K562 (cell line): ENCODE results near the gene BIK. TPM values are rescaled to one million over a fixed set of nuclear protein-coding genes. Genes with fewer than 3 reads are reported as not detected.

Source experiments
- ATAC-seq: fragments of 200-7000 bp; cut with Tn5 transposase; 3 replicates; pipeline ENCODE4 v1.9.1; 2020; ENCODE audit warnings: moderate library complexity
- BruUV-seq: library from RNA; stranded (reverse); fragments of 400-500 nt; replicated peaks from 2 replicates; lab custom pipeline; 2021; lab: Mats Ljungman, UMichigan
- CTCF ChIA-PET: fragments of 300-600 bp; formaldehyde crosslinking; extraction: SDS; loops from one replicate; lab custom pipeline; 2021; ENCODE audit warnings: low intra/inter-chr PET ratio; lab: Yijun Ruan, JAX
- POLR2A ChIA-PET: fragments of 300-600, 350-650 bp; sonication (Branson Sonifier 250); formaldehyde crosslinking; extraction: SDS; loops from one replicate; lab custom pipeline; 2021; ENCODE audit warnings: antibody characterized with exemption, inconsistent platforms; lab: Yijun Ruan, JAX
- DNase-seq, 4 experiments: peaks; one replicate each; pipeline versions ENCODE4 v3.0.0 to v3.0.0-alpha.2; 2011 to 2018; ENCODE audit warnings: low spot score in 3 of 4, mixed read lengths in 3 of 4; ENCODE audit errors: extremely low read depth in 1 of 4
- FAIRE-seq: peaks from 2 replicates; lab custom pipeline; 2011; peaks lifted over from hg19 to GRCh38; lab: Jason Lieb, UNC
- H2AFZ ChIP-seq: 2 replicates; pipeline ENCODE4 v1.6.0; 2011; ENCODE audit warnings: low read depth, low read length, control low read depth, inconsistent platforms
- H3K27ac ChIP-seq: fragments of 200-600 bp; 3 replicates; pipeline ENCODE4 v1.8.0; 2011; ENCODE audit warnings: low read depth, mild to moderate bottlenecking, control low read depth, inconsistent platforms, low read length, moderate library complexity, mixed read lengths; ENCODE audit errors: extremely low read depth
- H3K27me3 ChIP-seq, 2 experiments: fragments of 300-600 bp in 1 of 2; 2 replicates in 1 of 2; 3 replicates in 1 of 2; pipeline versions ENCODE4 v1.6.0 to v1.8.0; 2011; ENCODE audit warnings: inconsistent platforms in 2 of 2, low read length in 2 of 2, mild to moderate bottlenecking in 1 of 2, mixed read lengths in 1 of 2, moderate library complexity in 1 of 2; ENCODE audit not compliant: control insufficient read depth in 2 of 2, insufficient read depth in 2 of 2
- H3K36me3 ChIP-seq: fragments of 300-600 bp; 3 replicates; pipeline ENCODE4 v1.8.0; 2011; ENCODE audit warnings: mild to moderate bottlenecking, low read length, inconsistent platforms; ENCODE audit not compliant: control insufficient read depth, insufficient read depth
- H3K4me1 ChIP-seq, 2 experiments: fragments of 200-600 bp in 1 of 2; replicated peaks in 1 of 2; 2 replicates in 1 of 2; 3 replicates in 1 of 2; pipeline versions ENCODE4 v1.5.1 to v1.8.0; 2011; ENCODE audit warnings: inconsistent platforms in 2 of 2, low read length in 2 of 2, mild to moderate bottlenecking in 1 of 2, mixed read lengths in 1 of 2, moderate library complexity in 1 of 2; ENCODE audit not compliant: control insufficient read depth in 2 of 2, insufficient read depth in 2 of 2
- H3K4me2 ChIP-seq: 2 replicates; pipeline ENCODE4 v1.6.1; 2011; ENCODE audit warnings: low read length, control low read depth, inconsistent platforms, mixed read lengths; ENCODE audit not compliant: insufficient read depth
- H3K4me3 ChIP-seq: fragments of 200-600 bp; sonication (generic), shearing (Covaris generic); 2 replicates; pipeline ENCODE4 v1.5.1; 2016; ENCODE audit warnings: control low read depth, inconsistent platforms
- H3K79me2 ChIP-seq: fragments of 200-600 bp; 3 replicates; pipeline ENCODE4 v1.8.0; 2011; ENCODE audit warnings: low read length, inconsistent platforms; ENCODE audit not compliant: control insufficient read depth, insufficient read depth
- H3K9ac ChIP-seq, 2 experiments: 2 replicates each; pipeline versions ENCODE4 v1.6.0 to v1.6.1; 2011; ENCODE audit warnings: low read depth in 2 of 2, low read length in 2 of 2, control low read depth in 1 of 2, inconsistent platforms in 1 of 2, mild to moderate bottlenecking in 1 of 2, mixed read lengths in 1 of 2; ENCODE audit not compliant: insufficient read depth in 1 of 2
- H3K9me1 ChIP-seq: one replicate; pipeline ENCODE4 v1.6.0; 2011; ENCODE audit warnings: inconsistent platforms, mild to moderate bottlenecking, low read length, moderate library complexity; ENCODE audit not compliant: control insufficient read depth, insufficient read depth
- H3K9me3 ChIP-seq: replicated peaks from 2 replicates; pipeline ENCODE4 v1.5.1; 2011; ENCODE audit warnings: low read depth, low read length, inconsistent platforms; ENCODE audit not compliant: control insufficient read depth, insufficient read depth
- H4K20me1 ChIP-seq: replicated peaks from 2 replicates; pipeline ENCODE4 v1.6.1; 2011; ENCODE audit warnings: low read length, inconsistent platforms, mixed read lengths; ENCODE audit not compliant: control insufficient read depth, insufficient read depth
- CREBBP ChIP-seq: IDR thresholded peaks from one replicate; pipeline ENCODE4 v1.6.1; 2012; ENCODE audit warnings: low read depth, mild to moderate bottlenecking, control low read depth, inconsistent platforms, low read length
- ETV6 ChIP-seq, 3 experiments: fragments of 150-350 bp in 1 of 3; sonication (generic) in 1 of 3; formaldehyde crosslinking in 1 of 3; IDR thresholded peaks; 2 replicates each; pipeline versions ENCODE4 v1.6.1 to v1.8.0; 2014 to 2022; ENCODE audit warnings: borderline replicate concordance in 2 of 3, low read depth in 2 of 3, antibody characterized with exemption in 1 of 3, low read length in 1 of 3, mild to moderate bottlenecking in 1 of 3, missing genetic modification reagents in 1 of 3
- POLR2G ChIP-seq: fragments of 200-400 bp; formaldehyde crosslinking; IDR thresholded peaks from 2 replicates; pipeline ENCODE4 v1.6.1; 2017; ENCODE audit warnings: low read depth, mild to moderate bottlenecking, antibody characterized with exemption, low read length, moderate library complexity
- SLC30A9 ChIP-seq: fragments of 250-450 bp; sonication (Bioruptor Pico); IDR thresholded peaks from 2 replicates; pipeline ENCODE4 v1.8.0; 2022; ENCODE audit warnings: mild to moderate bottlenecking, moderate library complexity
- STAT5A ChIP-seq: IDR thresholded peaks from 2 replicates; pipeline ENCODE4 v1.6.1; 2012; ENCODE audit warnings: low read length, inconsistent platforms, borderline replicate concordance
- TCF15 ChIP-seq: fragments of 250-450 bp; sonication (Bioruptor Pico); IDR thresholded peaks from 2 replicates; pipeline ENCODE4 v1.8.0; 2022; ENCODE audit warnings: moderate library complexity, mild to moderate bottlenecking, inconsistent platforms
- TCFL5 ChIP-seq: fragments of 250-450 bp; sonication (Bioruptor Pico); conservative IDR thresholded peaks from 2 replicates; pipeline ENCODE4 v1.6.1; 2021; ENCODE audit warnings: mild to moderate bottlenecking, moderate library complexity, matching md5 sums
- ZNF174 ChIP-seq: fragments of 250-450 bp; sonication (Bioruptor Pico); IDR thresholded peaks from 2 replicates; pipeline ENCODE4 v1.4.0; 2020; ENCODE audit warnings: mild to moderate bottlenecking
- ZNF277 ChIP-seq: fragments of 250-450 bp; sonication (Bioruptor Pico); IDR thresholded peaks from 2 replicates; pipeline ENCODE4 v1.8.0; 2022; ENCODE audit warnings: inconsistent platforms, mild to moderate bottlenecking, moderate library complexity, borderline replicate concordance
- ZNF449 ChIP-seq: fragments of 250-450 bp; sonication (Bioruptor Pico); IDR thresholded peaks from 2 replicates; pipeline ENCODE4 v1.8.0; 2022; ENCODE audit warnings: moderate library complexity, mild to moderate bottlenecking, inconsistent platforms
- ZNF507 ChIP-seq: conservative IDR thresholded peaks from 2 replicates; pipeline ENCODE4 v1.6.1; 2017; ENCODE audit warnings: missing genetic modification characterization, missing compliant biosample characterization
- WGBS: fragments of 100-300 bp; shearing (Covaris generic); methylation state at CpG from one replicate; pipeline ENCODE4 v1.1.6; 2016; ENCODE audit warnings: low coverage, mixed read lengths; ENCODE audit not compliant: insufficient coverage; ENCODE audit errors: missing lambda C conversion rate; 5-methylcytosine and 5-hydroxymethylcytosine counted together
- in situ Hi-C: fragments of 300-500 bp; cut with MboI; formaldehyde crosslinking; loops from 4 replicates; pipeline ENCODE4 v1.15.0; 2018; ENCODE audit warnings: inconsistent platforms, mixed read lengths
- intact Hi-C: fragments of 100-400 bp; cut with micrococcal nuclease; formaldehyde crosslinking; loops from 2 replicates; pipeline ENCODE4 v1.14.2; 2022
- polyA plus RNA-seq, 8 experiments: library from polyadenylated mRNA; depleted of rRNA in 4 of 8; stranded (reverse) in 5 of 8; unstranded in 3 of 8; fragments of >200 nt; fragmentation: Nextera tagmentation in 2 of 8; fragmentation: Illumina TruSeq in 1 of 8; extraction: Ambion mirVana in 2 of 8; extraction: Trizol in 1 of 8; gene quantifications; 2 replicates each; pipeline versions ENCODE4 v1.2.1 to v1.2.3, GENCODE V29; 2011 to 2014; ENCODE audit warnings: inconsistent platforms in 1 of 8, missing spikeins in 1 of 8
- total RNA-seq, 7 experiments: library from RNA; depleted of rRNA in 6 of 7; stranded (reverse); fragments of >200 nt in 6 of 7; fragmentation: Illumina TruSeq in 2 of 7; extraction: Trizol in 2 of 7; gene quantifications; 2 replicates each; pipeline versions ENCODE4 v1.2.1 to v1.2.3, GENCODE V29; 2011 to 2021; ENCODE audit warnings: low replicate concordance in 1 of 7
- TF ChIP-seq, protein P1 (sequence below): fragments of 250-450 bp; sonication (Bioruptor Pico); IDR thresholded peaks from 2 replicates; pipeline ENCODE4 v1.9.0; 2021; ENCODE audit warnings: mild to moderate bottlenecking

Gene BIK
- total and polyA plus RNA-seq, 9 of the 15 experiments (the other 6 are each of a cell fraction or from before 2014, with no cell fraction given) = 0.08 to 0.23 (median 0.18) TPM; not detected in 4

GRCh38 chr22:43176090-43176489, 65.5 kb downstream of the BIK start:
- Histone ChIP-seq H3K9ac (no peak overlapping the region), H3K9me1 (no peaks in the 10 kb centered on the region), H3K79me2 (peaks cover 6% of the 10 kb centered on the region), H3K9me3 (0 out of 2 replicates have a peak, but pooled peaks cover 2% of the 10 kb centered on the region), H3K4me3 (no peak overlapping the region), H4K20me1 (no peaks in the 10 kb centered on the region), H3K36me3 (peaks cover 86% of the 10 kb centered on the region), H3K27me3 (no peaks in the 10 kb centered on the region), H3K4me1 (peaks cover 0 to 25% of the 10 kb centered on the region in 2 experiments; a peak in 2 of 5 replicates), H3K4me2 (no peak overlapping the region), H3K27ac (no peak overlapping the region), H2AFZ (no peak overlapping the region)
- ChIA-PET CTCF (no interaction called here), POLR2A (no interaction called here)
- no peak for DNase-seq
- ATAC-seq = no peak
- no TSS peak for BruUV-seq
- 100% methylated on average over 3 of the region's 15 CpGs for WGBS
- TF ChIP-seq POLR2G (peak; percentile 10; the same call in 1 of the 2 replicates), ZNF277 (CRISPR knock-in tag) (no peak)
- FAIRE-seq = no peak
- intact Hi-C loops (no loop called here), in situ Hi-C loops (no loop called here)

DNA sequence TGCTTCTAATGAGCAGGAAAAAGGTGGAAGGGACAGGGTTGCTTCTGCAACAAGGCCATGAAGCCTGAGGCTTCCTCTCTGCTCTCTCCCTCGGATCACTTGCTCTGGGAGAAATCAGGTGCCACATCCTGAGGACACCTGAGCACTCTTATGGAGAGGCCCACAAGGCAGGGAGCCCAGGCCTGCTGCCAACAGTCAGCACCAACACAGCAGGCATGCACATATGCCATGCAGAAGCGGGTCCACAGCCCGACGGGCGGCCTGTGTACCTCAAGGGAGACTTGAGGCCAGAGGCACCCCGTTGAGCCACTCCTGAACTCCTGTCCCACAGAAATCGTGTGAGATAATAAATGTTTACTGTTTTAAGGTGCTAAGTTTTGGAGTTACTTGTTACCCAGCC, 66.9 kb downstream of the BIK start:
- TF ChIP-seq TCF15 (CRISPR knock-in tag) = no peak
- no peak for TF ChIP-seq SLC30A9 (CRISPR knock-in tag)
- TF ChIP-seq ZNF507 (tag) = no peak
- TF ChIP-seq CREBBP = no peak
- TF ChIP-seq, protein P1, sequence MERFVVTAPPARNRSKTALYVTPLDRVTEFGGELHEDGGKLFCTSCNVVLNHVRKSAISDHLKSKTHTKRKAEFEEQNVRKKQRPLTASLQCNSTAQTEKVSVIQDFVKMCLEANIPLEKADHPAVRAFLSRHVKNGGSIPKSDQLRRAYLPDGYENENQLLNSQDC = no peak
- TF ChIP-seq ETV6 (IDR thresholded peaks at IDR 0.05; ENCODE audit: borderline replicate concordance in 1 of 2, low read depth in 2 of 2, low read length in 1 of 2) = no peak
- TF ChIP-seq ETV6 (CRISPR knock-in tag; IDR thresholded peaks at IDR 0.05; ENCODE audit: borderline replicate concordance) = no peak
- no peak for TF ChIP-seq TCFL5 (CRISPR knock-in tag)
- no peak for TF ChIP-seq STAT5A
- TF ChIP-seq ZNF174 (CRISPR knock-in tag) = no peak
- no peak for TF ChIP-seq ZNF449 (CRISPR knock-in tag)
- TF ChIP-seq, all 486 proteins: peak for 0
- peaks cover 86% of the 10 kb centered on the region for H3K36me3 ChIP-seq
- no peaks in the 10 kb centered on the region for H4K20me1 ChIP-seq
- H3K4me1 ChIP-seq = peaks cover 1 to 26% of the 10 kb centered on the region in 2 experiments; a peak in 4 of 5 replicates
- no peak overlapping the region for H2AFZ ChIP-seq
- 0 out of 2 replicates have a peak, but pooled peaks cover 2% of the 10 kb centered on the region for H3K9me3 ChIP-seq
- H3K27me3 ChIP-seq = no peaks in the 10 kb centered on the region
- no peak for DNase-seq
- peaks cover 20% of the 10 kb centered on the region for H3K79me2 ChIP-seq
- no TSS peak for BruUV-seq
- POLR2A ChIA-PET = interaction anchor here (1.3 kb wide), 1 partner anchor 8 kb away, joined by 4 read pairs; no protein-coding TSS in a partner anchor
- in situ Hi-C loops = no loop called here
- intact Hi-C loops = no loop called here
- FAIRE-seq = no peak
- H3K9ac ChIP-seq = no peak overlapping the region
- WGBS = 94% methylated on average over 7 of the region's 7 CpGs
- no peak overlapping the region for H3K4me2 ChIP-seq
- ATAC-seq = no peak
- H3K9me1 ChIP-seq = no peaks in the 10 kb centered on the region
- H3K27ac ChIP-seq = no peak overlapping the region
- H3K4me3 ChIP-seq = no peak overlapping the region
- CTCF ChIA-PET = no interaction called here
